Measurements from ENCODE around the gene HAT1.

- TF ChIP-seq CTCF (IDR thresholded peaks at IDR 0.05 in 8 of 11, conservative IDR thresholded peaks at IDR 0.05 in 3 of 11) (no peak), POLR2AphosphoS5 (IDR thresholded peaks at IDR 0.05) (no peak), POLR2A (IDR thresholded peaks at IDR 0.05) (no peak)
Measured at GRCh38 chr2:172000696-172001361, 78.6 kb downstream of the HAT1 start.
